ENCODE data around the gene AHI1. TPM values are rescaled to one million over a fixed set of nuclear protein-coding genes. Genes with fewer than 3 reads are reported as not detected.

AHI1 gene
- total RNA-seq, 1 donor from 2014 or later = 45.5 TPM

Small RNA genes within 50 kb of the gene (small RNA-seq; reads per million reads assigned to genes)
- gene MIR548A2 (ENCODE audit: low replicate concordance) (not detected), gene RF00019 (ENCODE audit: low replicate concordance) (not detected)

Data from skin of body (tissue), 2 donors.